Endothelial cell of umbilical vein (primary cell): Measurements from ENCODE around the gene CD80. TPM values are rescaled to one million over a fixed set of nuclear protein-coding genes. Genes with fewer than 3 reads are reported as not detected.

Experiments used
- BruUV-seq: library from RNA; stranded (reverse); fragments of 400-500 nt; replicated peaks from 2 replicates; lab custom pipeline; 2021; lab: Mats Ljungman, UMichigan
- CTCF ChIA-PET: fragments of 300-600, 350-600 bp; sonication (Branson Sonifier 250); formaldehyde crosslinking; loops from one replicate; lab custom pipeline; 2021; ENCODE audit warnings: antibody characterized with exemption, inconsistent platforms; lab: Charles Lee
- POLR2A ChIA-PET: fragments of 300-600, 350-600 bp; sonication (Branson Sonifier 250); formaldehyde crosslinking; loops from one replicate; lab custom pipeline; 2021; ENCODE audit warnings: antibody characterized with exemption, inconsistent platforms; lab: Charles Lee
- DNase-seq: peaks from one replicate; pipeline ENCODE4 v3.0.0-alpha.2; 2011; ENCODE audit warnings: low read depth, low spot score
- FAIRE-seq: peaks from 2 replicates; lab custom pipeline; 2011; peaks lifted over from hg19 to GRCh38; lab: Jason Lieb, UNC
- H2AFZ ChIP-seq: 2 replicates; pipeline ENCODE4 v1.6.0; 2012; ENCODE audit warnings: low read depth, low read length, control low read depth, inconsistent platforms
- H3K27ac ChIP-seq: 2 replicates; pipeline ENCODE4 v1.5.1; 2011; ENCODE audit warnings: low read depth, mild to moderate bottlenecking, control low read depth, low read length, moderate library complexity; ENCODE audit not compliant: insufficient read depth
- H3K27me3 ChIP-seq, 2 experiments: 2 replicates each; pipeline versions ENCODE4 v1.6.0 to v1.6.1; 2011; ENCODE audit warnings: low read length in 2 of 2, mixed read lengths in 1 of 2; ENCODE audit not compliant: control insufficient read depth in 2 of 2, insufficient read depth in 2 of 2
- H3K36me3 ChIP-seq, 2 experiments: 2 replicates in 1 of 2; 3 replicates in 1 of 2; pipeline ENCODE4 v1.5.1; 2011; ENCODE audit warnings: low read length in 2 of 2, mild to moderate bottlenecking in 1 of 2, moderate library complexity in 1 of 2; ENCODE audit not compliant: control insufficient read depth in 2 of 2, insufficient read depth in 2 of 2; ENCODE audit errors: extremely low read depth in 1 of 2
- H3K4me1 ChIP-seq: 3 replicates; pipeline ENCODE4 v1.5.1; 2011; ENCODE audit warnings: mild to moderate bottlenecking, low read length; ENCODE audit not compliant: control insufficient read depth, insufficient read depth; ENCODE audit errors: extremely low read depth
- H3K4me2 ChIP-seq: 2 replicates; pipeline ENCODE4 v1.6.1; 2011; ENCODE audit warnings: low read length, control low read depth, mixed read lengths; ENCODE audit not compliant: insufficient read depth
- H3K4me3 ChIP-seq, 3 experiments: fragments of 200-600 bp in 1 of 3; sonication (generic), shearing (Covaris generic) in 1 of 3; replicated peaks in 1 of 3; 2 replicates each; pipeline ENCODE4 v1.5.1; 2011 to 2016; ENCODE audit warnings: control low read depth in 3 of 3, low read length in 3 of 3, mild to moderate bottlenecking in 2 of 3, inconsistent platforms in 1 of 3, low read depth in 1 of 3, moderate library complexity in 1 of 3; ENCODE audit not compliant: insufficient read depth in 1 of 3
- H3K79me2 ChIP-seq: 2 replicates; pipeline ENCODE4 v1.6.0; 2012; ENCODE audit warnings: low read length, inconsistent platforms; ENCODE audit not compliant: control insufficient read depth, insufficient read depth
- H3K9ac ChIP-seq: replicated peaks from 2 replicates; pipeline ENCODE3; 2011; ENCODE audit warnings: low read length, control low read depth; ENCODE audit not compliant: insufficient read depth; ENCODE audit errors: extremely low read depth
- H3K9me1 ChIP-seq: replicated peaks from 3 replicates; pipeline ENCODE4 v1.6.0; 2011; ENCODE audit warnings: mild to moderate bottlenecking, low read length; ENCODE audit not compliant: control insufficient read depth, insufficient read depth; ENCODE audit errors: extremely low read depth
- H3K9me3 ChIP-seq: replicated peaks from 2 replicates; pipeline ENCODE4 v1.5.1; 2012; ENCODE audit warnings: low read length, inconsistent platforms; ENCODE audit not compliant: control insufficient read depth, insufficient read depth
- H4K20me1 ChIP-seq: replicated peaks from 2 replicates; pipeline ENCODE3; 2011; ENCODE audit warnings: mild to moderate bottlenecking, low read length; ENCODE audit not compliant: control insufficient read depth, insufficient read depth; ENCODE audit errors: extremely low read depth
- EZH2 ChIP-seq: IDR thresholded peaks from 2 replicates; pipeline ENCODE4 v1.6.1; 2012; ENCODE audit warnings: borderline replicate concordance, low read depth, mild to moderate bottlenecking, moderate library complexity, low read length, inconsistent platforms; ENCODE audit not compliant: severe bottlenecking
- FOS ChIP-seq: IDR thresholded peaks from 2 replicates; pipeline ENCODE4 v1.6.1; 2011; ENCODE audit warnings: mild to moderate bottlenecking, low read length, moderate library complexity, borderline replicate concordance; ENCODE audit not compliant: insufficient read depth
- GATA2 ChIP-seq: IDR thresholded peaks from 2 replicates; pipeline ENCODE4 v1.7.0; 2011; ENCODE audit warnings: low read depth, mild to moderate bottlenecking, moderate library complexity, mixed read lengths, low read length; ENCODE audit not compliant: insufficient read length, insufficient read depth
- JUN ChIP-seq: IDR thresholded peaks from 2 replicates; pipeline ENCODE4 v1.6.1; 2011; ENCODE audit warnings: borderline replicate concordance, low read depth; ENCODE audit not compliant: insufficient read length, insufficient read depth
- MYC ChIP-seq: IDR thresholded peaks from one replicate; pipeline ENCODE4 v1.6.1; 2011; ENCODE audit warnings: mild to moderate bottlenecking, low read depth, low read length
- POLR2A ChIP-seq: IDR thresholded peaks from 2 replicates; pipeline ENCODE4 v1.6.1; 2012; ENCODE audit warnings: low read depth, mild to moderate bottlenecking, control low read depth, low read length
- POLR2AphosphoS5 ChIP-seq: IDR thresholded peaks from 2 replicates; pipeline ENCODE4 v1.6.1; 2012; ENCODE audit warnings: low read depth, mild to moderate bottlenecking, control low read depth, low read length, moderate library complexity; ENCODE audit not compliant: insufficient read depth
- dilution Hi-C: fragments of 300-500 bp; cut with MboI; formaldehyde crosslinking; loops from one replicate; pipeline ENCODE4 v1.15.0; 2019; ENCODE audit warnings: low sequenced_read_pairs; ENCODE audit not compliant: extremely low pct_ligation_motif_present
- intact Hi-C: fragments of 100-400 bp; cut with micrococcal nuclease; formaldehyde crosslinking; loops from one replicate; pipeline ENCODE4 v1.10.0; 2022
- polyA plus RNA-seq, 4 experiments: library from polyadenylated mRNA; depleted of rRNA in 3 of 4; stranded (reverse) in 3 of 4; unstranded in 1 of 4; fragments of >200 nt; gene quantifications; 2 replicates each; pipeline versions ENCODE4 v1.2.1 to v1.2.3, GENCODE V29; 2011 to 2012; ENCODE audit warnings: missing spikeins in 1 of 4
- total RNA-seq: library from RNA; stranded (reverse); gene quantifications from 2 replicates; pipeline ENCODE4 v1.2.3, GENCODE V29; 2021
- TF ChIP-seq, protein P1 (sequence below): IDR thresholded peaks from 2 replicates; pipeline ENCODE4 v1.6.1; 2011; ENCODE audit not compliant: insufficient read depth, insufficient read length
- TF ChIP-seq, protein P2 (sequence below), 2 donors: IDR thresholded peaks; 1 replicate in 1 of 2; 2 replicates in 1 of 2; pipeline ENCODE4 v1.5.1; 2011; ENCODE audit warnings: low read length in 2 of 2, mild to moderate bottlenecking in 2 of 2, moderate library complexity in 2 of 2, control low read depth in 1 of 2, inconsistent platforms in 1 of 2, low read depth in 1 of 2; ENCODE audit not compliant: insufficient read depth in 1 of 2; ENCODE audit errors: extremely low read depth in 1 of 2

CD80 gene
- total and polyA plus RNA-seq, 2 donors (not counting 3 experiments of a cell fraction or from before 2014, with no cell fraction given), result not detected

DNA sequence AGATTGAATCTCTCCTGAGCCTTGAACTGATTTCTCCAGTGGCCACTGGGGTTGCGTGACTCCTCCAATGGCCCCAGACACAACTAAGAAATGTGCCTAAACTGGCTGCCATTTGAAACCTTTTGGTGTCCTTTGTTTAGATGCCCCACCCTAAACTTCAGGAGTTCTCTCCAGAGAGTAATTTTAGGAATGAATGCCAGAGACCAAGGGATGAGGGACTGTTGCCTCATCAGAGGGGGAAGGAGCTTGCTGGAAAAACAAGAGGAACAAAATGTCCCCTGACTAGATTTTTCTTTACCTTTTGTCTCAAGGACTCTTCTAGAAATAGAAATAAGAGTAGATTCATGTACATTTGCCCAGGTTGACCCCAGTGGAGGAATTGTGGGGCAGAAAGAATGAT is 11.8 kb upstream of the CD80 start:
- H3K36me3 ChIP-seq, result no peaks in the 10 kb centered on the region
- intact Hi-C loops (no loop called here), dilution Hi-C loops (no loop called here)
- no peak for DNase-seq
- no peaks in the 10 kb centered on the region for H4K20me1 ChIP-seq
- no peak overlapping the region for H3K4me2 ChIP-seq
- no TSS peak for BruUV-seq
- no peaks in the 10 kb centered on the region for H3K4me1 ChIP-seq
- H3K27ac ChIP-seq, result no peak overlapping the region
- CTCF ChIA-PET, result no interaction called here
- peaks cover 3 to 4% of the 10 kb centered on the region in 2 experiments for H3K27me3 ChIP-seq
- POLR2A ChIA-PET, result no interaction called here
- TF ChIP-seq EZH2 (no peak), POLR2A (no peak), MYC (no peak), FOS (no peak), GATA2 (no peak), JUN (no peak), POLR2AphosphoS5 (no peak)
- TF ChIP-seq, protein P1, sequence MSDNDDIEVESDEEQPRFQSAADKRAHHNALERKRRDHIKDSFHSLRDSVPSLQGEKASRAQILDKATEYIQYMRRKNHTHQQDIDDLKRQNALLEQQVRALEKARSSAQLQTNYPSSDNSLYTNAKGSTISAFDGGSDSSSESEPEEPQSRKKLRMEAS, result no peak
- TF ChIP-seq, protein P2, sequence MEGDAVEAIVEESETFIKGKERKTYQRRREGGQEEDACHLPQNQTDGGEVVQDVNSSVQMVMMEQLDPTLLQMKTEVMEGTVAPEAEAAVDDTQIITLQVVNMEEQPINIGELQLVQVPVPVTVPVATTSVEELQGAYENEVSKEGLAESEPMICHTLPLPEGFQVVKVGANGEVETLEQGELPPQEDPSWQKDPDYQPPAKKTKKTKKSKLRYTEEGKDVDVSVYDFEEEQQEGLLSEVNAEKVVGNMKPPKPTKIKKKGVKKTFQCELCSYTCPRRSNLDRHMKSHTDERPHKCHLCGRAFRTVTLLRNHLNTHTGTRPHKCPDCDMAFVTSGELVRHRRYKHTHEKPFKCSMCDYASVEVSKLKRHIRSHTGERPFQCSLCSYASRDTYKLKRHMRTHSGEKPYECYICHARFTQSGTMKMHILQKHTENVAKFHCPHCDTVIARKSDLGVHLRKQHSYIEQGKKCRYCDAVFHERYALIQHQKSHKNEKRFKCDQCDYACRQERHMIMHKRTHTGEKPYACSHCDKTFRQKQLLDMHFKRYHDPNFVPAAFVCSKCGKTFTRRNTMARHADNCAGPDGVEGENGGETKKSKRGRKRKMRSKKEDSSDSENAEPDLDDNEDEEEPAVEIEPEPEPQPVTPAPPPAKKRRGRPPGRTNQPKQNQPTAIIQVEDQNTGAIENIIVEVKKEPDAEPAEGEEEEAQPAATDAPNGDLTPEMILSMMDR (IDR thresholded peaks at IDR 0.05; ENCODE audit: extremely low read depth in 1 of 2, insufficient read depth in 1 of 2, low read depth in 1 of 2, low read length in 2 of 2), result no peak
- H3K9me3 ChIP-seq, result no peaks in the 10 kb centered on the region
- H3K4me3 ChIP-seq, result no peak overlapping the region
- FAIRE-seq, result no peak
- H2AFZ ChIP-seq, result no peak overlapping the region
- no peaks in the 10 kb centered on the region for H3K9me1 ChIP-seq
- H3K79me2 ChIP-seq, result no peaks in the 10 kb centered on the region
- no peak overlapping the region for H3K9ac ChIP-seq
